Keratinocyte (primary cell): ENCODE measurements around the gene LRRIQ4. TPM values are rescaled to one million over a fixed set of nuclear protein-coding genes. Genes with fewer than 3 reads are reported as not detected.
A peak's percentile ranks its signal among the peaks of the same experiment; 100 is the strongest.

Experiments used
- DNase-seq: peaks from one replicate; pipeline ENCODE4 v3.0.0-alpha.2; 2011; ENCODE audit warnings: low read depth, missing footprints, low spot score
- FAIRE-seq: peaks from 2 replicates; lab custom pipeline; 2011; peaks lifted over from hg19 to GRCh38; lab: Jason Lieb, UNC
- H2AFZ ChIP-seq: 2 replicates; pipeline ENCODE4 v1.6.0; 2012; ENCODE audit warnings: low read length, control low read depth, inconsistent platforms; ENCODE audit not compliant: control insufficient read depth
- H3K27ac ChIP-seq: 2 replicates; pipeline ENCODE4 v1.5.1; 2011; ENCODE audit warnings: low read length; ENCODE audit not compliant: control insufficient read depth, insufficient read depth
- H3K27me3 ChIP-seq: 3 replicates; pipeline ENCODE4 v1.6.0; 2011; ENCODE audit warnings: low read length; ENCODE audit not compliant: control insufficient read depth, insufficient read depth; ENCODE audit errors: extremely low read depth
- H3K36me3 ChIP-seq, 2 experiments: 2 replicates in 1 of 2; 3 replicates in 1 of 2; pipeline ENCODE4 v1.5.1; 2011; ENCODE audit warnings: low read length in 2 of 2, mild to moderate bottlenecking in 1 of 2; ENCODE audit not compliant: control insufficient read depth in 2 of 2, insufficient read depth in 2 of 2; ENCODE audit errors: extremely low read depth in 1 of 2
- H3K4me1 ChIP-seq: 3 replicates; pipeline ENCODE4 v1.5.1; 2011; ENCODE audit warnings: low read length; ENCODE audit not compliant: control insufficient read depth, insufficient read depth; ENCODE audit errors: extremely low read depth
- H3K4me2 ChIP-seq: 3 replicates; pipeline ENCODE4 v1.6.0; 2011; ENCODE audit warnings: low read depth, low read length; ENCODE audit not compliant: control insufficient read depth, insufficient read depth; ENCODE audit errors: extremely low read depth
- H3K4me3 ChIP-seq, 3 experiments: fragments of 200-600 bp in 1 of 3; sonication (generic) in 1 of 3; 2 replicates in 2 of 3; 3 replicates in 1 of 3; pipeline ENCODE4 v1.5.1; 2011 to 2016; ENCODE audit warnings: low read length in 3 of 3, mild to moderate bottlenecking in 3 of 3, control low read depth in 2 of 3, inconsistent platforms in 1 of 3, low read depth in 1 of 3, mixed read lengths in 1 of 3, mixed run types in 1 of 3, moderate library complexity in 1 of 3; ENCODE audit not compliant: control insufficient read depth in 2 of 3, insufficient read depth in 2 of 3; ENCODE audit errors: extremely low read depth in 1 of 3
- H3K79me2 ChIP-seq: 2 replicates; pipeline ENCODE4 v1.6.0; 2012; ENCODE audit warnings: low read length; ENCODE audit not compliant: control insufficient read depth, insufficient read depth
- H3K9ac ChIP-seq: 3 replicates; pipeline ENCODE4 v1.6.0; 2011; ENCODE audit warnings: low read length; ENCODE audit not compliant: control insufficient read depth, insufficient read depth; ENCODE audit errors: extremely low read depth
- H3K9me1 ChIP-seq: 3 replicates; pipeline ENCODE4 v1.6.0; 2011; ENCODE audit warnings: low read length; ENCODE audit not compliant: control insufficient read depth, insufficient read depth; ENCODE audit errors: extremely low read depth
- H3K9me3 ChIP-seq: 2 replicates; pipeline ENCODE4 v1.5.1; 2012; ENCODE audit warnings: low read depth, low read length; ENCODE audit not compliant: control insufficient read depth
- H4K20me1 ChIP-seq: 3 replicates; pipeline ENCODE4 v1.6.0; 2011; ENCODE audit warnings: low read length; ENCODE audit not compliant: control insufficient read depth, insufficient read depth; ENCODE audit errors: extremely low read depth
- EZH2 ChIP-seq: IDR thresholded peaks from one replicate; pipeline ENCODE4 v1.6.1; 2012; ENCODE audit warnings: inconsistent platforms, mild to moderate bottlenecking, low read length, moderate library complexity
- dilution Hi-C: fragments of 300-500 bp; cut with MboI; formaldehyde crosslinking; loops from one replicate; pipeline ENCODE4 v1.7.0; 2020; ENCODE audit warnings: low sequenced_read_pairs; ENCODE audit not compliant: extremely low pct_ligation_motif_present
- polyA plus RNA-seq, 5 experiments: library from polyadenylated mRNA; depleted of rRNA in 3 of 5; stranded (reverse) in 3 of 5; stranded (forward) in 1 of 5; unstranded in 1 of 5; fragments of >200 nt; gene quantifications; 1 replicate in 1 of 5; 2 replicates in 3 of 5; 3 replicates in 1 of 5; pipeline versions ENCODE4 v1.2.1 to v1.2.3, GENCODE V29; 2011 to 2012; ENCODE audit warnings: missing spikeins in 2 of 5, low read depth in 1 of 5, low replicate concordance in 1 of 5
- TF ChIP-seq, protein P1 (sequence below), 3 experiments: IDR thresholded peaks in 1 of 3; conservative IDR thresholded peaks in 1 of 3; optimal IDR thresholded peaks in 1 of 3; 2 replicates in 2 of 3; 3 replicates in 1 of 3; pipeline versions ENCODE3 to v1.5.1; 2011; ENCODE audit warnings: low read length in 3 of 3, mild to moderate bottlenecking in 3 of 3, moderate library complexity in 2 of 3, control low read depth in 1 of 3, inconsistent platforms in 1 of 3; ENCODE audit not compliant: insufficient read depth in 2 of 3; ENCODE audit errors: extremely low read depth in 1 of 3

The LRRIQ4 gene
- polyA plus RNA-seq, 1 donor (not counting 4 experiments of a cell fraction or from before 2014, with no cell fraction given), result not detected

DNA sequence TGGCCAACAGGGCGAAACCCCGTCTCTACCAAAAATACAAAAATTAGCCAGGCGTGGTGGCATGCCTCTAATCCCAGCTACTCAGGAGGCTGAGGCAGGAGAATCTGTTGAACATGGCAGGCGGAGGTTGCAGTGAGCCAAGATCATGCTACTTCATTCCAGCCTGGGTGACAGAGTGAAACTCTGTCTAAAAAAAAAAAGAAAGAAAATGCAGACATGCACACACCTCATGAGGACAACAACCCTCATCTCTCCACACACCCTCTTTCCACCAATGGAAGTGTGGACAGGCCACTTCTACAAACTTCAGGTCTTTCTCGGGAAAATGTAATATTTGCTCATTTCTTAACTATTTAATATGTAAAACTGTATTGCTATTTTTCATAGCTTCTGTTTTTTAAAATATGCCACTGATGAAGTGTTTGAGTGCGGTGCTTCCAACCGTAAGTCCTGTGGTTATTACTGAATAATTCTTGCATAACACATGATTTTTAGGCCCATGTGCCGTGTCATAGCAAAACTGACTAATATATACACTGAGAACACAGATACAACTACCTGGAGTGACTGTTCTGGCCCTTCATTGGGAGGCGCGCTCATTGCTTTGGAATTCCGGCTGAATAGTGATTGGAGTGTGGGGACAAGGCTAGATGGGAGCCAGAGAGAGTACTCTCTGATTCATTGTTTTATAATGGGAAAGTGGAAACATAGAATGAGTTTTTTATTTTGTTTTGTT is 34.0 kb downstream of the LRRIQ4 start:
- H3K9me1 ChIP-seq, result no peaks in the 10 kb centered on the region
- H3K9me3 ChIP-seq, result no peaks in the 10 kb centered on the region
- H4K20me1 ChIP-seq, result no peaks in the 10 kb centered on the region
- H3K36me3 ChIP-seq, result no peaks in the 10 kb centered on the region
- H3K9ac ChIP-seq, result no peak overlapping the region
- TF ChIP-seq, protein P1, sequence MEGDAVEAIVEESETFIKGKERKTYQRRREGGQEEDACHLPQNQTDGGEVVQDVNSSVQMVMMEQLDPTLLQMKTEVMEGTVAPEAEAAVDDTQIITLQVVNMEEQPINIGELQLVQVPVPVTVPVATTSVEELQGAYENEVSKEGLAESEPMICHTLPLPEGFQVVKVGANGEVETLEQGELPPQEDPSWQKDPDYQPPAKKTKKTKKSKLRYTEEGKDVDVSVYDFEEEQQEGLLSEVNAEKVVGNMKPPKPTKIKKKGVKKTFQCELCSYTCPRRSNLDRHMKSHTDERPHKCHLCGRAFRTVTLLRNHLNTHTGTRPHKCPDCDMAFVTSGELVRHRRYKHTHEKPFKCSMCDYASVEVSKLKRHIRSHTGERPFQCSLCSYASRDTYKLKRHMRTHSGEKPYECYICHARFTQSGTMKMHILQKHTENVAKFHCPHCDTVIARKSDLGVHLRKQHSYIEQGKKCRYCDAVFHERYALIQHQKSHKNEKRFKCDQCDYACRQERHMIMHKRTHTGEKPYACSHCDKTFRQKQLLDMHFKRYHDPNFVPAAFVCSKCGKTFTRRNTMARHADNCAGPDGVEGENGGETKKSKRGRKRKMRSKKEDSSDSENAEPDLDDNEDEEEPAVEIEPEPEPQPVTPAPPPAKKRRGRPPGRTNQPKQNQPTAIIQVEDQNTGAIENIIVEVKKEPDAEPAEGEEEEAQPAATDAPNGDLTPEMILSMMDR (optimal IDR thresholded peaks at IDR 0.05 in 1 of 3, IDR thresholded peaks at IDR 0.05 in 1 of 3, conservative IDR thresholded peaks at IDR 0.05 in 1 of 3; ENCODE audit: extremely low read depth in 1 of 3, insufficient read depth in 2 of 3, low read length in 3 of 3), result no peak
- TF ChIP-seq EZH2, result no peak
- no peak overlapping the region for H3K4me2 ChIP-seq
- no peaks in the 10 kb centered on the region for H3K79me2 ChIP-seq
- dilution Hi-C loops, result no loop called here
- H3K4me3 ChIP-seq, result no peak overlapping the region
- H2AFZ ChIP-seq, result no peak overlapping the region
- DNase-seq, result peak; percentile 26
- FAIRE-seq, result no peak
- peaks cover 14% of the 10 kb centered on the region for H3K4me1 ChIP-seq
- H3K27me3 ChIP-seq, result no peaks in the 10 kb centered on the region
- H3K27ac ChIP-seq, result no peak overlapping the region

DNA sequence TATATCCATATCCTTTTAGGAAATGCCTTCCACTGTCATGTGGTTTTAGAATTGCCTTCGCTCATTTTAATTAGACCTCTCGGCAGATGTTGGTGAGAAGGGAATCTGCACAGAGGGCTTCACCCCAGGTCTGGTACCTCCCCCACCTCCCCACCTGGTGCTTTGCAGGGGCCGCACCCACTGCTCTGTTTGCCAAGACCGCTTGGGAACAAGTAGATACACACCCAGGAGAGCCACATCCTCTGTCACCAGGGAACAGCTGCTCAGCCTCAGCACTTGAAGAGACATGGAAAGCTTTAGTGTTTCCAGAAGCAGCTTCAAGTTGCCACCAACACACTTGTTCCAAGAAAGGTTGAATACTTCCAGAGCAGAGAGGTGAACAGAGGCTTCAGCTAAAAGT is 35.2 kb downstream of the LRRIQ4 start:
- FAIRE-seq (no peak), DNase-seq (no peak)
- Histone ChIP-seq H3K4me1 (peaks cover 14% of the 10 kb centered on the region), H3K4me3 (no peak overlapping the region), H3K9me3 (no peaks in the 10 kb centered on the region), H3K9ac (no peak overlapping the region), H3K9me1 (no peaks in the 10 kb centered on the region), H3K27me3 (no peaks in the 10 kb centered on the region), H3K36me3 (no peaks in the 10 kb centered on the region), H3K79me2 (no peaks in the 10 kb centered on the region), H4K20me1 (no peaks in the 10 kb centered on the region), H2AFZ (peak overlapping the region; percentile 69), H3K4me2 (peak overlapping the region; percentile 33), H3K27ac (no peak overlapping the region)
- TF ChIP-seq EZH2, result no peak
- TF ChIP-seq, protein P1 (optimal IDR thresholded peaks at IDR 0.05 in 1 of 3, IDR thresholded peaks at IDR 0.05 in 1 of 3, conservative IDR thresholded peaks at IDR 0.05 in 1 of 3; ENCODE audit: extremely low read depth in 1 of 3, insufficient read depth in 2 of 3, low read length in 3 of 3), result no peak
- dilution Hi-C loops, result no loop called here
